NT2/D1 (cell line): ENCODE data around the gene MTHFSD.

Experiments
- YY1 ChIP-seq: IDR thresholded peaks from 2 replicates; pipeline ENCODE4 v1.6.1; 2011; ENCODE audit not compliant: insufficient read length, insufficient read depth
- ZNF274 ChIP-seq: IDR thresholded peaks from 2 replicates; pipeline ENCODE4 v1.6.1; 2011; ENCODE audit warnings: mild to moderate bottlenecking, low read depth, low read length

GRCh38 chr16:86566966-86567700 lies 12.1 kb upstream of the MTHFSD start:
- TF ChIP-seq YY1, result no peak
- no peak for TF ChIP-seq ZNF274
